Esophagus squamous epithelium (tissue), 5 donors: ENCODE data around the gene LIPC. TPM values are rescaled to one million over a fixed set of nuclear protein-coding genes. Genes with fewer than 3 reads are reported as not detected.

Experiments
- DNase-seq: peaks from one replicate; lab custom pipeline; 2025; lab: John Stamatoyannopoulos, UW
- H3K27ac ChIP-seq, 4 donors: fragments of 200-600 bp; sonication (generic); one replicate each; pipeline ENCODE4 v1.5.1; 2016 to 2019; ENCODE audit warnings: mild to moderate bottlenecking in 1 of 4
- H3K27me3 ChIP-seq, 4 donors: fragments of 200-600 bp; sonication (generic); 1 replicate in 3 of 4; 2 replicates in 1 of 4; pipeline versions ENCODE4 v1.5.1 to v1.6.0; 2017 to 2021; ENCODE audit warnings: antibody characterized with exemption in 1 of 4
- H3K36me3 ChIP-seq, 3 donors: fragments of 200-600 bp; sonication (generic); one replicate each; pipeline ENCODE4 v1.5.1; 2016 to 2019
- H3K4me1 ChIP-seq, 3 donors: fragments of 200-600 bp; sonication (generic); one replicate each; pipeline ENCODE4 v1.5.1; 2017 to 2019
- H3K4me3 ChIP-seq, 4 donors: fragments of 200-600 bp; sonication (generic); 1 replicate in 3 of 4; 2 replicates in 1 of 4; pipeline ENCODE4 v1.5.1; 2016 to 2019; ENCODE audit warnings: mild to moderate bottlenecking in 2 of 4, moderate library complexity in 1 of 4
- H3K9me3 ChIP-seq, 3 donors: fragments of 200-600 bp; sonication (generic); one replicate each; pipeline ENCODE4 v1.5.1; 2016 to 2019
- CTCF ChIP-seq, 6 experiments: fragments of 450-650 bp in 4 of 6; fragments of 200-600 bp in 2 of 6; sonication (generic) in 2 of 6; IDR thresholded peaks; one replicate each; pipeline ENCODE4 v1.5.1; 2016 to 2019; ENCODE audit warnings: antibody characterized with exemption in 6 of 6, mild to moderate bottlenecking in 4 of 6, moderate library complexity in 4 of 6
- POLR2A ChIP-seq, 4 donors: fragments of 450-650 bp; IDR thresholded peaks; one replicate each; pipeline ENCODE4 v1.6.1; 2017; ENCODE audit warnings: antibody characterized with exemption in 4 of 4, mild to moderate bottlenecking in 4 of 4, moderate library complexity in 3 of 4
- WGBS, 2 donors: methylation state at CpG; one replicate each; pipeline ENCODE4 v1.1.5; 2018; 5-methylcytosine and 5-hydroxymethylcytosine counted together
- intact Hi-C: fragments of 100-400 bp; cut with DNase I; formaldehyde crosslinking; loops from one replicate; pipeline ENCODE4 v1.15.0; 2022
- total RNA-seq, 4 donors: library from RNA; depleted of rRNA; stranded (reverse); fragments of >200 nt; gene quantifications; one replicate each; pipeline ENCODE4 v1.1.0, GENCODE V29; 2016
- donor health status: DM: yes; HTN: yes; CAD: no.

LIPC gene
- total RNA-seq, 4 donors from 2014 or later = 0.27 to 1.1 (median 0.38) TPM; not detected in 1

- no peak overlapping the region for H3K27ac ChIP-seq
- peaks cover 0 to 14% (median 10%) of the 10 kb centered on the region in 3 donors for H3K4me1 ChIP-seq
- H3K9me3 ChIP-seq = no peaks in the 10 kb centered on the region
- intact Hi-C loops = no loop called here
- no peak for DNase-seq
- no peak overlapping the region for H3K4me3 ChIP-seq
- no peak for TF ChIP-seq CTCF (IDR thresholded peaks at IDR 0.05)
- TF ChIP-seq POLR2A (IDR thresholded peaks at IDR 0.05) = no peak
- 28 to 53% methylated on average over 3 to 7 of the region's 9 CpGs for WGBS, 2 donors
- H3K27me3 ChIP-seq = no peaks in the 10 kb centered on the region
- H3K36me3 ChIP-seq = no peaks in the 10 kb centered on the region
These were observed 7.8 kb upstream of the LIPC start for GRCh38 chr15:58423831-58424608.

GRCh38 chr15:58424722-58425121 lies 7.1 kb upstream of the LIPC start:
- Histone ChIP-seq H3K9me3 (no peaks in the 10 kb centered on the region), H3K4me1 (peaks cover 0 to 14% (median 10%) of the 10 kb centered on the region in 3 donors), H3K27me3 (no peaks in the 10 kb centered on the region), H3K4me3 (no peak overlapping the region), H3K36me3 (no peaks in the 10 kb centered on the region), H3K27ac (no peak overlapping the region)
- intact Hi-C loops = no loop called here
- 84 to 87% methylated on average over 5 of the region's 5 CpGs for whole genome bisulfite sequencing, 2 donors
- DNase-seq = no peak
- no peak for TF ChIP-seq CTCF (IDR thresholded peaks at IDR 0.05)
- no peak for TF ChIP-seq POLR2A (IDR thresholded peaks at IDR 0.05)

GRCh38 chr15:58425185-58425584 lies 6.6 kb upstream of the LIPC start:
- H3K4me3 ChIP-seq = no peak overlapping the region
- H3K27ac ChIP-seq = no peak overlapping the region
- TF ChIP-seq POLR2A (IDR thresholded peaks at IDR 0.05) = no peak
- H3K27me3 ChIP-seq = no peaks in the 10 kb centered on the region
- H3K36me3 ChIP-seq = no peaks in the 10 kb centered on the region
- H3K4me1 ChIP-seq = peaks cover 0 to 14% (median 10%) of the 10 kb centered on the region in 3 donors
- WGBS, 2 donors = 68 to 76% methylated on average over 3 of the region's 3 CpGs
- no peak for DNase-seq
- H3K9me3 ChIP-seq = no peaks in the 10 kb centered on the region
- intact Hi-C loops = no loop called here

- no peak overlapping the region for H3K27ac ChIP-seq
- H3K36me3 ChIP-seq = no peaks in the 10 kb centered on the region
- 37 to 69% methylated on average over 1 of the region's 1 CpG for WGBS, 2 donors
- no peak for TF ChIP-seq CTCF (IDR thresholded peaks at IDR 0.05)
- no peak for TF ChIP-seq POLR2A (IDR thresholded peaks at IDR 0.05)
- peaks cover 0 to 14% (median 10%) of the 10 kb centered on the region in 3 donors for H3K4me1 ChIP-seq
- no peak for DNase-seq
- no peak overlapping the region for H3K4me3 ChIP-seq
- no peaks in the 10 kb centered on the region for H3K9me3 ChIP-seq
- no peaks in the 10 kb centered on the region for H3K27me3 ChIP-seq
- intact Hi-C loops = no loop called here
These were observed 6.0 kb upstream of the LIPC start for GRCh38 chr15:58425834-58426233.

GRCh38 chr15:58426501-58426900 lies 5.3 kb upstream of the LIPC start:
- no peaks in the 10 kb centered on the region for H3K36me3 ChIP-seq
- no peak overlapping the region for H3K4me3 ChIP-seq
- H3K27ac ChIP-seq = no peak overlapping the region
- H3K4me1 ChIP-seq = peaks cover 0 to 14% (median 10%) of the 10 kb centered on the region in 3 donors
- no peak for DNase-seq
- TF ChIP-seq CTCF (IDR thresholded peaks at IDR 0.05) (no peak), POLR2A (IDR thresholded peaks at IDR 0.05) (no peak)
- intact Hi-C loops = no loop called here
- H3K9me3 ChIP-seq = no peaks in the 10 kb centered on the region
- no peaks in the 10 kb centered on the region for H3K27me3 ChIP-seq
- WGBS, 2 donors = 90 to 96% methylated on average over 1 of the region's 1 CpG
